Tibial nerve (tissue), 3 donors: ENCODE results near the gene GCFC2.

Source experiments
- CTCF ChIP-seq, 5 experiments: fragments of 200-600 bp in 3 of 5; fragments of 450-650 bp in 2 of 5; sonication (generic) in 3 of 5; IDR thresholded peaks; one replicate each; pipeline ENCODE4 v1.5.1; 2016 to 2019; ENCODE audit warnings: antibody characterized with exemption in 5 of 5, mild to moderate bottlenecking in 3 of 5, moderate library complexity in 2 of 5
- POLR2A ChIP-seq, 2 donors: fragments of 450-650 bp; IDR thresholded peaks; one replicate each; pipeline ENCODE4 v1.6.1; 2017; ENCODE audit warnings: antibody characterized with exemption in 2 of 2, mild to moderate bottlenecking in 2 of 2, moderate library complexity in 2 of 2

GRCh38 chr2:75728614-75729419 lies 18.1 kb upstream of the GCFC2 start:
- TF ChIP-seq POLR2A (IDR thresholded peaks at IDR 0.05) (no peak), CTCF (IDR thresholded peaks at IDR 0.05) (no peak)
